ENCODE measurements around the gene SCRN2.

GRCh38 chr17:47846716-47847340, 5.8 kb upstream of the SCRN2 start:
- TF ChIP-seq, protein P1, sequence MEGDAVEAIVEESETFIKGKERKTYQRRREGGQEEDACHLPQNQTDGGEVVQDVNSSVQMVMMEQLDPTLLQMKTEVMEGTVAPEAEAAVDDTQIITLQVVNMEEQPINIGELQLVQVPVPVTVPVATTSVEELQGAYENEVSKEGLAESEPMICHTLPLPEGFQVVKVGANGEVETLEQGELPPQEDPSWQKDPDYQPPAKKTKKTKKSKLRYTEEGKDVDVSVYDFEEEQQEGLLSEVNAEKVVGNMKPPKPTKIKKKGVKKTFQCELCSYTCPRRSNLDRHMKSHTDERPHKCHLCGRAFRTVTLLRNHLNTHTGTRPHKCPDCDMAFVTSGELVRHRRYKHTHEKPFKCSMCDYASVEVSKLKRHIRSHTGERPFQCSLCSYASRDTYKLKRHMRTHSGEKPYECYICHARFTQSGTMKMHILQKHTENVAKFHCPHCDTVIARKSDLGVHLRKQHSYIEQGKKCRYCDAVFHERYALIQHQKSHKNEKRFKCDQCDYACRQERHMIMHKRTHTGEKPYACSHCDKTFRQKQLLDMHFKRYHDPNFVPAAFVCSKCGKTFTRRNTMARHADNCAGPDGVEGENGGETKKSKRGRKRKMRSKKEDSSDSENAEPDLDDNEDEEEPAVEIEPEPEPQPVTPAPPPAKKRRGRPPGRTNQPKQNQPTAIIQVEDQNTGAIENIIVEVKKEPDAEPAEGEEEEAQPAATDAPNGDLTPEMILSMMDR (IDR thresholded peaks at IDR 0.05): no peak
- TF ChIP-seq POLR2A (IDR thresholded peaks at IDR 0.05): no peak
